Glutamatergic neuron (in vitro differentiated cells): ENCODE data around the gene EFCAB6. TPM values are rescaled to one million over a fixed set of nuclear protein-coding genes. Genes with fewer than 3 reads are reported as not detected.

Source experiments
- DNase-seq: peaks from one replicate; pipeline ENCODE4 v3.0.0; 2022
- H3K27ac Mint-ChIP-seq: one replicate; pipeline ENCODE4 v1.8.0; 2020; ENCODE audit warnings: mild to moderate bottlenecking, mixed read lengths, inconsistent platforms; ENCODE audit not compliant: unreplicated experiment
- H3K27me3 Mint-ChIP-seq: one replicate; pipeline ENCODE4 v1.8.0; 2020; ENCODE audit warnings: mild to moderate bottlenecking, moderate library complexity, mixed read lengths, inconsistent platforms; ENCODE audit not compliant: unreplicated experiment
- H3K36me3 Mint-ChIP-seq: one replicate; pipeline ENCODE4 v1.8.0; 2020; ENCODE audit warnings: mild to moderate bottlenecking, mixed read lengths, inconsistent platforms; ENCODE audit not compliant: unreplicated experiment
- H3K4me1 Mint-ChIP-seq: one replicate; pipeline ENCODE4 v1.8.0; 2020; ENCODE audit warnings: mild to moderate bottlenecking, low read depth, mixed read lengths, inconsistent platforms; ENCODE audit not compliant: unreplicated experiment
- H3K4me3 Mint-ChIP-seq: one replicate; pipeline ENCODE4 v1.8.0; 2020; ENCODE audit warnings: mild to moderate bottlenecking, mixed read lengths, inconsistent platforms; ENCODE audit not compliant: unreplicated experiment
- H3K9me3 Mint-ChIP-seq: one replicate; pipeline ENCODE4 v1.8.0; 2020; ENCODE audit warnings: mild to moderate bottlenecking, moderate library complexity, mixed read lengths, inconsistent platforms; ENCODE audit not compliant: unreplicated experiment
- total RNA-seq: library from RNA; stranded (reverse); fragmentation: NEBNext Ultra II Directional; extraction: Animal tissue kit (Norgen Biotek cat#: 25700); gene quantifications from one replicate; pipeline ENCODE4 v1.2.1, GENCODE V29; 2021; ENCODE audit not compliant: unreplicated experiment
- TF ChIP-seq, protein P1 (sequence below): fragments of 200-600 bp; sonication (generic); IDR thresholded peaks from one replicate; pipeline ENCODE4 v1.5.0; 2021; ENCODE audit not compliant: partially characterized antibody, unreplicated experiment

Gene EFCAB6
- total RNA-seq, 1 donor from 2014 or later, result 0.96 TPM

DNA sequence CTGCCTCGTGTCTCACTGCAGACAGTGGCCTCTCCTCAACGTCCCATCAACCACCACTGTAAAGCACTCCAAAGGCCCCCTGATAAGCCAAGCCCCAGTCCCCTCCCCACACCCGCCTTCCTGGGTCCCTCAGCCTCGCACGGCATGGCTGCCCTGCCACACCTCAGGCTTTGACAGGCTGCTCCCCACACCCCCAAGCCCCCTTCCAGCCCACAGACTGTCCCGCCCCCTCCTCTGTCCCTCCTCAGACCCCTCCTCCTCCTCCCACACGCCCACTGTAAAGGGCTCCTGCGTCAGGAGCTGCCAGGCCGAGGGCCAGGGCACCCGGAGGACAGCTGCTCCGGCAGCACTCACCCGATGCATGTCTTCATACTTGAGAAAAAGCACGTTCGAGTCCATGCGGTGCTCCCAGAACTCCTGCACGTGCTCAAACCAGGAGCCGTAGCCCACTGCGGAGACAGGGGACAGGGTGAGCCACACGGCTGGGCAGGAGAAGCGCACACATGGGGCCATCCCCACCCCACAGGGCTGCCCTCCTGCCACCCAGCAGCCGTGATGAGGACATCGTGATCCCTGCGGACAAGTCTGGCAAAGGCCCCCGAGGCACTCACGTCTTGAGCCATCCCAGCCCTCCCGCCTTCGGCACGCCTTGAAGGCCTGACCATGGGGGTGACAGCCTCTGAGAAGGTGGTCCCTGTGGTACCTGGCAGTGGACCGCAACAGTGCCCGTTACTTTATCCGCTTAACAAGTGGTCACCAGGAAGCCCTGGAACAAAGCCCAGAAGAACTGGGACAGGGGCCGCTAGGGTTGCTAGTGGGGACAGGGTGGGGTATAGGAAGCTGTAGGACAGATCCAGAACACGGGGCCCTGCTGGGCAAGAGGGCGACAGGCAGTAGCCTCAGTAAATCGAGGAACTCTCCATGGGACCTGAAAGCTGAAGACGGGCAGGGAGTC, 21.5 kb upstream of the EFCAB6 start:
- peaks cover 9% of the 10 kb centered on the region for H3K9me3 Mint-ChIP-seq
- H3K27me3 Mint-ChIP-seq, result peaks cover 14% of the 10 kb centered on the region
- TF ChIP-seq, protein P1, sequence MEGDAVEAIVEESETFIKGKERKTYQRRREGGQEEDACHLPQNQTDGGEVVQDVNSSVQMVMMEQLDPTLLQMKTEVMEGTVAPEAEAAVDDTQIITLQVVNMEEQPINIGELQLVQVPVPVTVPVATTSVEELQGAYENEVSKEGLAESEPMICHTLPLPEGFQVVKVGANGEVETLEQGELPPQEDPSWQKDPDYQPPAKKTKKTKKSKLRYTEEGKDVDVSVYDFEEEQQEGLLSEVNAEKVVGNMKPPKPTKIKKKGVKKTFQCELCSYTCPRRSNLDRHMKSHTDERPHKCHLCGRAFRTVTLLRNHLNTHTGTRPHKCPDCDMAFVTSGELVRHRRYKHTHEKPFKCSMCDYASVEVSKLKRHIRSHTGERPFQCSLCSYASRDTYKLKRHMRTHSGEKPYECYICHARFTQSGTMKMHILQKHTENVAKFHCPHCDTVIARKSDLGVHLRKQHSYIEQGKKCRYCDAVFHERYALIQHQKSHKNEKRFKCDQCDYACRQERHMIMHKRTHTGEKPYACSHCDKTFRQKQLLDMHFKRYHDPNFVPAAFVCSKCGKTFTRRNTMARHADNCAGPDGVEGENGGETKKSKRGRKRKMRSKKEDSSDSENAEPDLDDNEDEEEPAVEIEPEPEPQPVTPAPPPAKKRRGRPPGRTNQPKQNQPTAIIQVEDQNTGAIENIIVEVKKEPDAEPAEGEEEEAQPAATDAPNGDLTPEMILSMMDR, result no peak
- peaks cover 34% of the 10 kb centered on the region for H3K4me1 Mint-ChIP-seq
- H3K36me3 Mint-ChIP-seq, result no peaks in the 10 kb centered on the region
- DNase-seq, result no peak
- H3K27ac Mint-ChIP-seq, result no peak overlapping the region
- H3K4me3 Mint-ChIP-seq, result peak overlapping the region; percentile 20

DNA sequence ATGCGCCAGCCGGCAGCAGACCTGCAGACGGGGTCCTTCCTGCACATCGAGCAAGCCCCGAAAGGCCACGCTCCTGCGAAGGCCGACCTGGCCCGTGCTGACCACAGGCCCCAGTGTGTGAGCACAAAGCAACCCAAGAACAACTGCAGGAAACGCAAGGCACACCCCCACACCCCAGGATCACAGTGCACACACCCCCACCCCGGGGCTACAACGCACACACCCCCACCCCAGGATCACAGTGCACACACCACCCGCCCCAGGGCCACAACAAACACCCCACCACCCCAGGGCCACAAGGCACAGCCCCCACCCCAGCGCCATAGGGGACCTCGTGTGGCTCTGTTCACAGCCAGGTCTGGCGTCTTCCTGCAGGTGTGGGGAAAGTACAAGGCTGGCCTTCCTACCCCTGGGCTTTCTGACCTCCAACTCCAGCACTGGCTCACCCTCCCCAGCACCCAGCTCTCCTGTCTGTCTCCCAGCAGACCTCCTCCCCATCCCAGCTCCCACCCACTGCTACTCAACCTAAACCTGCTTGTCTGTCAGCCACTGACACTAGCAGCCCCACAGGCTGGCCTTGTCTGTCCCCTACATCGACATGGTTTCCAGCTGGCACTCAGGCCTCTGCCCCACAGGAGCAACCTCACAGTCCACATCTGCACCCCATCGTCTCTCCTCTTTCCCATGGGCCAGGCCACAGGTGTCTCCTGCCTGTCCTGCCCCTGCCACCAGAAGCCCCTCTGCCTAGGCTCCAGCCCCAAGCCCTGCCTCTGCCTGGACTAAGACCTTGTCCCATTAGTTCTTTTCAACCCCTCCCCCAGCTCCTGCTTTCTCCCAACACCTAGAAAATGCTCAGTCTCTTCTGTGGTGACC, 20.5 kb upstream of the EFCAB6 start:
- peaks cover 14% of the 10 kb centered on the region for H3K27me3 Mint-ChIP-seq
- peaks cover 42% of the 10 kb centered on the region for H3K4me1 Mint-ChIP-seq
- TF ChIP-seq, protein P1, result no peak
- peak overlapping the region; percentile 20 for H3K4me3 Mint-ChIP-seq
- H3K27ac Mint-ChIP-seq, result no peak overlapping the region
- H3K36me3 Mint-ChIP-seq, result no peaks in the 10 kb centered on the region
- DNase-seq, result peak; percentile 13
- peaks cover 9% of the 10 kb centered on the region for H3K9me3 Mint-ChIP-seq

DNA sequence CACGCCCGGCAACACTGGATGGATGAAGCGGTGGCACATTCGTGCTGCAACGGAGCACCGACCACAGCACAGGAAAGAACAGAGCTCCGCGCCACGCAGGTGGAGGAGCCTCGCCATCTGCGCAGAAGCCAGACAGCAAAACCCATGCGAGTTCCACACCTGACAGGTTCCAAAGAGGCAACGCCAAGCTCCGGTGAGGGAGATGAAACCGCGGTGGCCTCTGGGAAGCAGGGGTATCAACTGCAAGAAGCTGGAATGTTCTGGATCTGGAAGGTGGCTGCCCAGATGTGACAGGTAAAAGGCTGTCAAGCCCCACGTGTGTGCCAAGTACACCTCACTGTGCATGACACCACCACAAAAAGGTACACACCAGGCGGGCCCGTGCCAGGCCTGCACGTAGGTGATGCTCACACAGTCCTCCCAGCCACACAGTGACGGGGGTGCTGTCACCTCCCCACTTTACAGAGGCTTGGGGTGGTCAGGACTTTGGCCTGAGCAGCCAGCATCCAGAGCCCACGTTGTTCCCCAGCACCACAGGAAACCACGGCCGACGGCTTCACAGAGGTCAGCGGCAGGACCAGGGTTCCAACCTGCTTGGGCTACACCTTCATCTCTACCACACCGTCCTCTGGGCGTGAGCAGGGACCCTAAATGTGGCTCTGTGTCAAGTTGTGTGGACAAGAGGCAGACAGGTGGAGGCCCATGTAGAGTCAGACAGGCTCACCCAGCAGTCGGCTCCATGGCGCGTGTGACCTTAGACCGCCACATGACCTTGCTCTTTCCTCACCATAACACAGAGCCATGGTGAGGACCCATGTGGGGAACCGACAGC, 19.7 kb upstream of the EFCAB6 start:
- TF ChIP-seq, protein P1, result no peak
- DNase-seq, result peak; percentile 9
- Mint-ChIP-seq H3K4me3 (no peak overlapping the region), H3K4me1 (peaks cover 50% of the 10 kb centered on the region), H3K36me3 (no peaks in the 10 kb centered on the region), H3K27ac (no peak overlapping the region), H3K27me3 (peaks cover 14% of the 10 kb centered on the region), H3K9me3 (peaks cover 9% of the 10 kb centered on the region)

DNA sequence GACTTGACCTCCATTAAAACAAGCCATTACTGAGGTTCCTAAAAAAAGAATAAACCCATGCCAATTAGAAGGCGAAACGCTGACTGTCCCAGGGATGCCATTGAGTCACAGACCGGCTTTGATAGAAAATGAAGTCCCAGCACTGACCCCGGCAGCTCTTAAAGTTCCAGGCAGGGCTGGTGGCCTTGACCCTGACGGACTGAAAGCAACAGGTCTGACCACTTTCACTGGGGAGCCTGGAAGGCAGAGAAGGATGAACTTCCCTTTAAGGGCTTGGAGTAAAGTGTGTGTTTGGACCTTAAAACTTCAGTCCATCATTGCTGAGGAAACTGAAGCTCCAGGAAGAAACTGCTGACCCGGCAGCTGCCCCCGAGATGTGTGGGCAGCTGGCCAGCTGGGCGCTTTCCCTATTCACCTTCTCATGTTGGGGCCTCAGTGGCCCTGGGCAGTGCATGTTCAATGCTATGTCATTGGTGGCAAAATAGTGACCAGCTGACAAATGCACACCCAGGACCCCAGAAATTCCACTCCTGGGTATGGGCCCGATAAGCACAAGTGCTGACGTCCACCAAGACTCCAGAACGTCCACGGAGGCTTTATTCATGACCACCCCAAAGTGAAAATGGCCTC, 18.9 kb upstream of the EFCAB6 start:
- no peak overlapping the region for H3K4me3 Mint-ChIP-seq
- DNase-seq, result peak; percentile 14
- no peak overlapping the region for H3K27ac Mint-ChIP-seq
- H3K36me3 Mint-ChIP-seq, result no peaks in the 10 kb centered on the region
- TF ChIP-seq, protein P1, result no peak
- peaks cover 57% of the 10 kb centered on the region for H3K4me1 Mint-ChIP-seq
- H3K27me3 Mint-ChIP-seq, result peaks cover 14% of the 10 kb centered on the region
- peaks cover 9% of the 10 kb centered on the region for H3K9me3 Mint-ChIP-seq
